OCI-LY1 (cell line): ENCODE results near the gene CDKN2B.

Source experiments
- H2AFZ ChIP-seq: fragments of 200-600 bp; sonication (generic), shearing (Covaris generic); 2 replicates; pipeline ENCODE4 v1.6.0; 2014; ENCODE audit warnings: antibody characterized with exemption, mild to moderate bottlenecking, low read length
- H3F3A ChIP-seq: fragments of 200-600 bp; sonication (generic), shearing (Covaris generic); 2 replicates; pipeline ENCODE4 v1.6.0; 2014; ENCODE audit warnings: mild to moderate bottlenecking, antibody characterized with exemption, low read length, moderate library complexity; ENCODE audit not compliant: insufficient read depth
- H3K27ac ChIP-seq: fragments of 200-600 bp; sonication (generic); 2 replicates; pipeline ENCODE4 v1.5.1; 2014; ENCODE audit warnings: low read length, mixed run types, mild to moderate bottlenecking, low read depth; ENCODE audit not compliant: poor library complexity, severe bottlenecking
- H3K27me3 ChIP-seq: fragments of 200-600 bp; sonication (generic); 2 replicates; pipeline ENCODE4 v1.6.0; 2014; ENCODE audit warnings: antibody characterized with exemption, mild to moderate bottlenecking, low read length, moderate library complexity; ENCODE audit not compliant: insufficient read depth
- H3K36me3 ChIP-seq: fragments of 200-600 bp; sonication (generic); 2 replicates; pipeline ENCODE4 v1.6.1; 2014; ENCODE audit warnings: mild to moderate bottlenecking, antibody characterized with exemption, low read length, moderate library complexity, mixed read lengths; ENCODE audit not compliant: insufficient read depth
- H3K4me1 ChIP-seq: fragments of 200-600 bp; sonication (generic); 2 replicates; pipeline ENCODE4 v1.5.1; 2014; ENCODE audit warnings: mild to moderate bottlenecking, low read length, moderate library complexity; ENCODE audit not compliant: insufficient read depth, severe bottlenecking
- H3K4me2 ChIP-seq: fragments of 200-600 bp; sonication (generic), shearing (Covaris generic); 2 replicates; pipeline ENCODE4 v1.6.1; 2014; ENCODE audit warnings: low read length
- H3K4me3 ChIP-seq: fragments of 200-600 bp; sonication (generic); 2 replicates; pipeline ENCODE4 v1.5.1; 2014; ENCODE audit warnings: low read length, low read depth, mild to moderate bottlenecking, mixed read lengths; ENCODE audit not compliant: poor library complexity, severe bottlenecking
- H3K79me2 ChIP-seq: fragments of 200-600 bp; shearing (Covaris generic); 2 replicates; pipeline ENCODE4 v1.6.1; 2016; ENCODE audit warnings: mixed run types, low read length, mixed read lengths; ENCODE audit not compliant: insufficient read depth
- H3K9ac ChIP-seq: fragments of 200-600 bp; sonication (generic), shearing (Covaris generic); 2 replicates; pipeline ENCODE4 v1.6.1; 2014; ENCODE audit warnings: mild to moderate bottlenecking, low read length, mixed read lengths
- H3K9me2 ChIP-seq: fragments of 200-600 bp; sonication (generic), shearing (Covaris generic); 2 replicates; pipeline ENCODE4 v1.6.1; 2014; ENCODE audit warnings: low read depth, mild to moderate bottlenecking, low read length, mixed read lengths
- H3K9me3 ChIP-seq: fragments of 200-600 bp; shearing (Covaris generic); 2 replicates; pipeline ENCODE4 v1.6.1; 2014; ENCODE audit warnings: low read length, mixed read lengths
- H4K20me1 ChIP-seq: fragments of 200-600 bp; sonication (generic), shearing (Covaris generic); 2 replicates; pipeline ENCODE4 v1.6.0; 2016; ENCODE audit warnings: mild to moderate bottlenecking, low read length; ENCODE audit not compliant: insufficient read depth
- EZH2 ChIP-seq: fragments of 200-600 bp; sonication (generic), shearing (Covaris generic); IDR thresholded peaks from 2 replicates; pipeline ENCODE4 v1.8.0; 2017; ENCODE audit warnings: borderline replicate concordance, mixed run types, mild to moderate bottlenecking, antibody characterized with exemption, low read length, moderate library complexity, mixed read lengths
- TF ChIP-seq, protein P1 (sequence below): fragments of 200-600 bp; sonication (generic), shearing (Covaris generic); IDR thresholded peaks from 2 replicates; pipeline ENCODE4 v1.5.1; 2017; ENCODE audit warnings: mild to moderate bottlenecking, antibody characterized with exemption, low read length, moderate library complexity, mixed read lengths

The CDKN2B gene

GRCh38 chr9:22022396-22022795 is 13.3 kb upstream of the CDKN2B start:
- H3K79me2 ChIP-seq: no peaks in the 10 kb centered on the region
- TF ChIP-seq EZH2: no peak
- TF ChIP-seq, protein P1, sequence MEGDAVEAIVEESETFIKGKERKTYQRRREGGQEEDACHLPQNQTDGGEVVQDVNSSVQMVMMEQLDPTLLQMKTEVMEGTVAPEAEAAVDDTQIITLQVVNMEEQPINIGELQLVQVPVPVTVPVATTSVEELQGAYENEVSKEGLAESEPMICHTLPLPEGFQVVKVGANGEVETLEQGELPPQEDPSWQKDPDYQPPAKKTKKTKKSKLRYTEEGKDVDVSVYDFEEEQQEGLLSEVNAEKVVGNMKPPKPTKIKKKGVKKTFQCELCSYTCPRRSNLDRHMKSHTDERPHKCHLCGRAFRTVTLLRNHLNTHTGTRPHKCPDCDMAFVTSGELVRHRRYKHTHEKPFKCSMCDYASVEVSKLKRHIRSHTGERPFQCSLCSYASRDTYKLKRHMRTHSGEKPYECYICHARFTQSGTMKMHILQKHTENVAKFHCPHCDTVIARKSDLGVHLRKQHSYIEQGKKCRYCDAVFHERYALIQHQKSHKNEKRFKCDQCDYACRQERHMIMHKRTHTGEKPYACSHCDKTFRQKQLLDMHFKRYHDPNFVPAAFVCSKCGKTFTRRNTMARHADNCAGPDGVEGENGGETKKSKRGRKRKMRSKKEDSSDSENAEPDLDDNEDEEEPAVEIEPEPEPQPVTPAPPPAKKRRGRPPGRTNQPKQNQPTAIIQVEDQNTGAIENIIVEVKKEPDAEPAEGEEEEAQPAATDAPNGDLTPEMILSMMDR: no peak
- no peaks in the 10 kb centered on the region for H3K27me3 ChIP-seq
- no peaks in the 10 kb centered on the region for H4K20me1 ChIP-seq
- H3F3A ChIP-seq: no peaks in the 10 kb centered on the region
- H3K36me3 ChIP-seq: peaks cover 3% of the 10 kb centered on the region; the same call in 1 of the 2 replicates
- H3K9me3 ChIP-seq: no peaks in the 10 kb centered on the region
- no peak overlapping the region for H3K4me3 ChIP-seq
- no peak overlapping the region for H3K4me2 ChIP-seq
- peaks cover 5% of the 10 kb centered on the region for H3K4me1 ChIP-seq
- H3K27ac ChIP-seq: no peak overlapping the region
- no peak overlapping the region for H2AFZ ChIP-seq
- no peaks in the 10 kb centered on the region for H3K9me2 ChIP-seq
- no peak overlapping the region for H3K9ac ChIP-seq

- Histone ChIP-seq H3K4me3 (no peak overlapping the region), H3K9ac (no peak overlapping the region), H3K27me3 (no peaks in the 10 kb centered on the region), H2AFZ (no peak overlapping the region), H3F3A (no peaks in the 10 kb centered on the region), H3K79me2 (no peaks in the 10 kb centered on the region; the same call in 1 of the 2 replicates), H3K27ac (no peak overlapping the region), H4K20me1 (no peaks in the 10 kb centered on the region), H3K4me1 (peaks cover 20% of the 10 kb centered on the region), H3K36me3 (peaks cover 10% of the 10 kb centered on the region), H3K4me2 (no peak overlapping the region), H3K9me2 (no peaks in the 10 kb centered on the region), H3K9me3 (no peaks in the 10 kb centered on the region)
- TF ChIP-seq, protein P1: no peak
- TF ChIP-seq EZH2: no peak
These were observed 1.9 kb upstream of the CDKN2B start for GRCh38 chr9:22010866-22011625.

DNA sequence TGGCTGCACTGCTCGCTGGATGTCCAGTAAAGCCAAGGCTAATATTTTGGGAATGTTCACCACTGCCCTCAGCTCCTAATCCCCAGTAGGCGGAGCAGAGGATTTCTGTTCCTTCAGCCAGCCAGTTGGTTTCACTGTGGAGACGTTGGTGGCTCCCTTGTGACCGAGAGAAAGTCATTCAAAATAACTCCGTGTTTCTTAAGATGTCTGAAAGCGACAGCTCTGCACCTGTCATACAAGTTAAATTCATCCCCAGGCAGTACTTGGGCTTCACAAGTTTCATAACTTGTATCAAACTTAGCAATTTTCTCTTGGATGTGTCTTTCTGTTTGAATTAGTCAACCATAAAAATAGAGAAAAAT is 382 bp upstream of the CDKN2B start:
- Histone ChIP-seq H3K9ac (peak overlapping the region; percentile 63), H2AFZ (no peak overlapping the region), H3K27me3 (no peaks in the 10 kb centered on the region)

More for the DNA sequence above, 382 bp upstream of the CDKN2B start:
- no peaks in the 10 kb centered on the region for H4K20me1 ChIP-seq
- peak overlapping the region; percentile 46 for H3K27ac ChIP-seq
- peaks cover 10% of the 10 kb centered on the region for H3K36me3 ChIP-seq
- no peaks in the 10 kb centered on the region for H3K9me2 ChIP-seq
- no peaks in the 10 kb centered on the region; the same call in 1 of the 2 replicates for H3K79me2 ChIP-seq
- H3K4me2 ChIP-seq: peak overlapping the region; percentile 88
- TF ChIP-seq, protein P1: no peak
- no peak for TF ChIP-seq EZH2
- H3K9me3 ChIP-seq: no peaks in the 10 kb centered on the region
- H3K4me3 ChIP-seq: peak overlapping the region; percentile 72
- peaks cover 35% of the 10 kb centered on the region for H3K4me1 ChIP-seq
- no peaks in the 10 kb centered on the region for H3F3A ChIP-seq
